ENCODE results near the gene CYB561.

Gene CYB561

DNA sequence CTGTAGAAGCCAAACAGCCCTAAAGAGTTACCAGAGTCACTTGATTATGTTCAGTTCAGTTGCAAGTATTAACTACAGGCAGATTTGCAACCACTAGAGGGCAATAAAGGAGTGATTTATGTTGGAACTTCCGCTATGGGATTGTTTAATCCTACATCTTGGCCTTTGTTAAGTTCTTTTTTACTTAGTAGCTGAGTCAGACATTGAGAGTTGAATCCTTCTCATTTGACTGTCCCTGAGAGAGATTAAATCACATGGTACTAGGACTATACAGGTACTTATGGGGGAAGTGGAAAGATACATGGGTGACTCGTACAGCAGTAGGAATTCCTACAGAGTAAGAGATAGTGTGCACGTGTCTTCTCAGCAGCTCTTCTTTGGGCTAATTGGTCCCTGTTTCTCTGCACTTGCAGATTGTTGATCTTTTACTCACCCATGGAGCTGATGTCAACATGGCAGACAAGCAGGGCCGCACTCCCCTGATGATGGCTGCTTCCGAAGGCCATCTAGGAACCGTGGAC lies 40.3 kb downstream of the CYB561 start:
- peak; percentile 15 for DNase-seq

DNA sequence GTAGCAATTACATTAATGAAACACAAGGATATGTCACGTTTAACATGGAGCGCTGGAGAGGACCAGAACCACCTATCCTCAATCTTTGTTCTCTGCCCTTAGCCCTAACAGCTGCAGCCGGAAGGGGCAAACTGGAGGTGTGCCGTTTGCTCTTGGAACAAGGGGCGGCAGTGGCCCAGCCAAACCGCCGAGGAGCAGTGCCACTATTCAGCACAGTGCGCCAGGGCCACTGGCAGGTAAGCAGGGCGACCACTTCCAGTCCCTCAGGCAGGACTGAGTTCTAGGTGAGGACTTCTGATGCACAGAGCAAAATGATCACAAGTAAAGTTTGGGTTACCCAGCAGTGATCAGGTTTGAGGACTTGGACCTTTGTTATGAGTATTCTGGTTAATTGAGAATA lies 41.1 kb downstream of the CYB561 start:
- DNase-seq, result no peak

DNA sequence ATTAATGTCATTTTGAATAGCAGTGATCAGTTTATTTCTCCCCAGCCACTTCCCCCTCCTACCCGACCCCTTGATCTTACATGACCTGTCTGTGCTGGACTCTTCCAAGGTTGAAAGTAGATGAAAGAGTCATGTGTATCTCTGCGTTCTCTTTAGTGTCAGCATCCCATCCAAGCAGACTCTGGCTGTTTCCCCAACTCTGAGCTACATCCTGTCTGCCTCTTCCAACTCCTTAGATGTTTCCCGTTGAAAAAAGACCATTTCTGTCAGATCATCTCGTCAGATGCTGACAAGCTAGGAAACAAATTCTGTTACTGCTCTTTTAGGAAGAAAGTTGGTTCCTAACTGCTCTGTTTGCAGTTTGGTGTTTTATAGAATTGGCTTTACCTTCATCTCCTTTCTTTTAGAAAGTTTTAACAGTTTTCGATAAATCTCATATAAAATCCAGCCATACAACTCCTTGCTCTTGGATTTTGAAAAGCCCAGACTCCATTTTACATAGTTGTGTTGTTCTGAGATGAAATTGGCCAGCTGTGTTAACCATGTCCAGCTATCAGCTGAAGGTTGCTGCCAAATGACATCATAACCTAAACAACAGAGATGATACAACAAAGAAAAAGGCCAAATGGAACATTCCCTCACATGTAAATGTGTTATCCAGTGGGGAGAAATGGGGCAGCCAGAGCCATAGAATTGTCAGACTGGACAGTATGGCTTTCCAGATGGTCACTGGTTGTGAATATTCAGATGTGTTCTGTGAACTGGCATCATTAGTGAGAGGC lies 43.5 kb downstream of the CYB561 start:
- no peak for DNase-seq

DNA sequence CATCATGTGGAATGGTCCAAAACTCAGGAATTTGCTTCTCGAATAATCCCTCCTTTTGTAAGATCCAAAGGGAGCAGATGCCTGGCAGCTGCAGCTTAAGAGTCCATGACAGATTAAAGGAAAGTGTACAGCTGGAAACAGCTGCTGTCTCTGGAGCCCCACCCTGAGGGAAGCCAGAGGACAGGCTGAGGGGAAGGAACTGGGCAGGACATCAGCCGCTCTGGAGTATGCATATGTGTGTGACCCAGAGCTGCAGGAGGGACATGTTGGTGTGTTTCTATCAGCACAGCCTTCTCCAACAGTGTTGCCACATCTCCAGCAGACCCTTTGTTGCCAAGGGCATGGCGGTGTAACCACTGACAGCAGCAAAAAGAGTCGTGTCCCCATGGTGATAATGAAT lies 46.2 kb downstream of the CYB561 start:
- DNase-seq, result no peak

DNA sequence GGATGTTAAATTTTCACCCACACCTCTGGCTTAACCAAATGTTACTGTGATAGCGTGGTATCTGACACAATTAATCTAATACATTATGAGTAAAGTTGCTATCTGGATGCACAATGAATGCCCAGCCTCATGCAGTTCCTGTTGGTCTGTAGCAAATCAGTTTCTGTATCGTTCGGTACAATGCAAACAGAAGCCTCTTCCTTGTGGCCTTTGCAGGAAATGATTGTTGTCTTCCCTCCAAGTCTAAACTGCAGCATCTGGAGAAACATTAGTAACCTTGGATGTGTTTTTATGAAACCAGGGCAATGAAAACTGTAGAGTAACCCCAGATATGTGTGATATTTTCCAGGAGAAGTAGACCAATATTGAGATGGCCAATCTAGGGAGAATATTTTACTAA lies 46.8 kb downstream of the CYB561 start:
- no peak for DNase-seq

DNA sequence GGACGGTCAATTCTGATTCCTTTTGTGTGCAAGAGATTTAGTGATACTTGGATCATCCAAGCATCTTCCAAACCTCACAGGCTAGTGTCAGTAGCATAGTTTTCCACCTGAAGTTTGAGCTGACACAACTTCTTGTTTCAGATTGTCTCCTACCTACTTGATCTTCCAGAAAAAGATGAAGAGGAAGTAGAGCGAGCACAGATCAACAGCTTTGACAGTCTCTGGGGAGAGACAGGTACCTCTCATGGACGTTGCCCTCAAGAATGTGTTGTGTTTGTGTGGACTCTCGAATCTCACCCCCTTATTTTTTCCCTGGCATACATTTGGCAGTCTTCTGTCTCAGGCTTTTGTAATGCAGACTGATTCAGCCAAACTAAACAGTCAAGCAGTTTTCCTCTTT lies 47.4 kb downstream of the CYB561 start:
- DNase-seq, result no peak

DNA sequence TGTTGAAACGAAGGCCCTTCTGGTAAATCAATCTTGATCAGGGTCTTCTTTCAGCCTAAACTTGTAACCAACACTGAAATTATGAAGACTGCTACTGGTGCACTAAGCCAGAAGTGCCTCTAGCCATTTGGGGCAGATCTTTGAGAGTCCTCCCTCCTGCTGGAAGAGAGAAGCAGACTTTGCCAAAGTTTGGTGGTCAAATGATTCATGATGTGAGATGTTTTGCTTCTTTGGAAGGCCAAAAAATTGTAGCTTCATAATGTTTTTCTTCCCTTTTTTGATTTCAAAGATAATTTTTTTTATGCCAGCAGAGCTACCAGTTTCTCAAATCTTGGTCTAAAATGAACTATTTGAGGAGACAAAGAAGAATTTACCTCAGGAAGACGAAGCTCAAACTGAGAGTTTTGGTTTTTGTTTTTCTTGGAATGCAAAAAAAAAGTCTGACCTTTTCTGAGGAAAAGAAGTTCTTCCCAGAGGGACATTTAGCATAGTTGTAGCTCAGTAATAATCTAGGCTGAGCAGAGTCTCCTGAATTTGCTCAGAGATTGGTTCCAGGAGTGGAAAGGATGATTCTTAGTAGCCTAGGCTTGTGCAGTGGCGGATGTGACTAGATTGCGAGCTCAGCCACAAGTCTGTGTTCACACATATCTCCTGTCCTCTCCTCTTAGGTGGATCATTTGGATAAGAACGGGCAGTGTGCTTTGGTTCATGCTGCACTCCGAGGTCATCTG lies 50.9 kb downstream of the CYB561 start:
- DNase-seq, result no peak

DNA sequence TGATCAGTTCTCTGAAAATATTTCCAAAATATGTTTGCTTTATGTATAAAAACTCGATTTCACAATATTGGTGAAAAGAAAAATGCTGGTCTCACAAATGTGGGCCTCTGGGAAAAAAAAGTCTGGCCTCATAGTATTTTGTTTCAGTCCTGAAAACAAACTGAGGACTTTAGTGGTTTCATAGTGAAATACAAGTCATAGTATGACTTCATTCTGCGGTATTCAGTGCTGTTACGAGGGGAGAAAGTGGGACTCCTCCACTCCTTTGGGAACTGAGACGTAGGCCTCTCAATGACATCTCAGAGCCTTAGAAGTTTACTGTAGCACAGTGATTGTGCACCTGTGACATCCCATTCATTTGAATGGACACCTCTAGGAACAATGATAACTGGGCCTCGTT lies 56.0 kb downstream of the CYB561 start:
- no peak for DNase-seq

DNA sequence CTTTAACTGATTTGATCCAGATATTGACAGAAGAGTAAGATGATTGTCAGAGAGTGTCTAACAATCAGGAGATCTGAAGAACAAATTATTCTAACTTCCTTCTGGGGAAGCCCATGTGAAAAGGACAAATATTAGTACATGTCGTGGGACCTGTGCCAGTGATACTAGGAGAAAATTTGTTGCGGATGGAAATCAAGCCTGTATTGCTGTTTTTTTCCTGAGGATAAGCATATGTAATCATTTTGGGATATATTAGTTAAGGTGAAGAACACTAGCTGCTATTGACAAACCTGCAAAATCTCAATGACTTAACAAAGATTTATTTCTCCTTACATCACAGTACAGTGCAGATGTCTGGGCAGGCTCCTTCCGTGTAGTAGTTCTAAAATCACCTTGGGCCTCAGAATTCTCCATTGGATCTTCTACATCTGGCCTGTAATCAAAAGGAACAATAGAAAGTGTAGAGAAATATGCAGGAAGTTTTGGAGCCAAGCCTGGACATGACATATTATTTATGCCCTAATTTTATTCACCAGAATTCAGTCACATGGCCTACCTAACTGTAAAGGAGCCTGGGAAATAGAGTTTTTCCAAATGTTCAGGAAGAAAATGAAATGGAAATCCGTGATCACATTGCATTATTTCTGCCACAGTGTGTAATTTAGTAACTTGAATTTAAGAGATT lies 58.3 kb downstream of the CYB561 start:
- no peak for DNase-seq

DNA sequence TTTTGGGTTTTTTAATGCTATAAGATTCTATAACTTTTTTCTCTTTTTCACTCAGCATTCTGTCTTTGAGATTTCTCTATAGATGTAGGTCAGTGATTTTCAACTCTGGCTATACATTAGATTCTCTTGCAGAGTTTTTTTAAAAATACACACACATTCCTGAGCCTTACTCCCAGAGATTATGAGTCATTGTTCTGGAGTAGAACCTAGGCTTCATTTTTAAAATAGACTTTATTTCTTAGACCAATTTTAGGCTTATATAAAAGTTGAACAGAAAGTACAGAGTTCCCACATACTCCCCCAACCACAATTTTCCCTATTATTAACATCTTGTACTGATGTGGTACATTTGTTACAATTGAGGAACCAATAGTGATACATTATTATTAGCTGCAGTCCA lies 63.3 kb downstream of the CYB561 start:
- DNase-seq, result no peak
